IPS-20b (cell line): ENCODE measurements around the gene LNX1.

ENCODE experiments used
- H3K27ac ChIP-seq: one replicate; pipeline ENCODE4 v1.5.1; 2013; ENCODE audit warnings: low read length
- H3K27me3 ChIP-seq: 2 replicates; pipeline ENCODE4 v1.6.1; 2013; ENCODE audit warnings: mild to moderate bottlenecking, low read length, inconsistent platforms; ENCODE audit not compliant: insufficient read depth
- H3K36me3 ChIP-seq: 2 replicates; pipeline ENCODE4 v1.6.1; 2013; ENCODE audit warnings: low read depth, mild to moderate bottlenecking, inconsistent platforms, low read length, moderate library complexity; ENCODE audit not compliant: insufficient read depth
- H3K4me1 ChIP-seq: 2 replicates; pipeline ENCODE4 v1.6.1; 2013; ENCODE audit warnings: mild to moderate bottlenecking, control low read depth, inconsistent platforms, low read length, moderate library complexity; ENCODE audit not compliant: insufficient read depth
- H3K4me3 ChIP-seq: 2 replicates; pipeline ENCODE4 v1.5.1; 2013; ENCODE audit warnings: mild to moderate bottlenecking, low read length, inconsistent platforms
- H3K9ac ChIP-seq: 2 replicates; pipeline ENCODE4 v1.6.1; 2013; ENCODE audit warnings: low read depth, mild to moderate bottlenecking, inconsistent platforms, low read length, moderate library complexity
- H3K9me3 ChIP-seq: 2 replicates; pipeline ENCODE4 v1.6.1; 2013; ENCODE audit warnings: mild to moderate bottlenecking, low read depth, low read length, inconsistent platforms; ENCODE audit not compliant: insufficient read depth

The LNX1 gene

GRCh38 chr4:53591372-53591892, at the start of gene LNX1:
Gene LNX1, minus strand, starts transcription at chr4:53591486. Its CDS starts 17,484 bp downstream, at chr4:53574002.
- Histone ChIP-seq H3K36me3 (no peaks in the 10 kb centered on the region), H3K9ac (peak within 1 kb of the TSS; percentile 67), H3K27ac (no peak within 1 kb of the TSS), H3K4me1 (peaks cover 31% of the 10 kb centered on the region), H3K4me3 (peak within 1 kb of the TSS; percentile 72), H3K27me3 (no peaks in the 10 kb centered on the region), H3K9me3 (no peaks in the 10 kb centered on the region)

GRCh38 chr4:53640576-53641453, 49.5 kb upstream of the LNX1 start:
- H3K4me1 ChIP-seq, result no peaks in the 10 kb centered on the region
- no peaks in the 10 kb centered on the region for H3K27me3 ChIP-seq
- H3K4me3 ChIP-seq, result no peak overlapping the region
- no peaks in the 10 kb centered on the region for H3K9me3 ChIP-seq
- H3K27ac ChIP-seq, result no peak overlapping the region
- H3K36me3 ChIP-seq, result no peaks in the 10 kb centered on the region
- H3K9ac ChIP-seq, result no peak overlapping the region

- Histone ChIP-seq H3K9ac (no peak overlapping the region), H3K4me1 (no peaks in the 10 kb centered on the region), H3K36me3 (no peaks in the 10 kb centered on the region), H3K9me3 (no peaks in the 10 kb centered on the region), H3K27me3 (no peaks in the 10 kb centered on the region), H3K4me3 (no peak overlapping the region), H3K27ac (no peak overlapping the region)
Observed at GRCh38 chr4:53638919-53639318, 47.6 kb upstream of the LNX1 start.

DNA sequence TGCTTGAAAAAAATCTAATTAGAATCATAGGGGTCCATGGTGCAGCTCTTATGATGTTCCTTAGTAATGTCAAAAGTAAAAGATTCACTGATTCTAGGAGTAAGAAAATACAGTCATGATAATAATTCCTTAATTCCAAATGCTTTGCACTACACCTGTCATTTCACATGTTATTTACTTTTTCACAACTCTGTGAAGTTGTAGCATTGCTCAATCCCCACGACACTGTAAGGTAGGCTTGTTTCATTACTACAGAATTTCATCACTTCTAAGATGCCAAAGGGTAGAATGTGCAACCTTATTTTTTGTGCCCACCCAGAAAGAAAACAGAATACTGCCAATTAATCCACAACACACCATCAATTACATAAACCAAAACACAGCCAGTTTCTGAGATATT, 46.1 kb upstream of the LNX1 start:
- H3K27ac ChIP-seq, result no peak overlapping the region
- no peaks in the 10 kb centered on the region for H3K9me3 ChIP-seq
- no peaks in the 10 kb centered on the region for H3K4me1 ChIP-seq
- H3K9ac ChIP-seq, result no peak overlapping the region
- no peaks in the 10 kb centered on the region for H3K36me3 ChIP-seq
- no peaks in the 10 kb centered on the region for H3K27me3 ChIP-seq
- H3K4me3 ChIP-seq, result no peak overlapping the region

DNA sequence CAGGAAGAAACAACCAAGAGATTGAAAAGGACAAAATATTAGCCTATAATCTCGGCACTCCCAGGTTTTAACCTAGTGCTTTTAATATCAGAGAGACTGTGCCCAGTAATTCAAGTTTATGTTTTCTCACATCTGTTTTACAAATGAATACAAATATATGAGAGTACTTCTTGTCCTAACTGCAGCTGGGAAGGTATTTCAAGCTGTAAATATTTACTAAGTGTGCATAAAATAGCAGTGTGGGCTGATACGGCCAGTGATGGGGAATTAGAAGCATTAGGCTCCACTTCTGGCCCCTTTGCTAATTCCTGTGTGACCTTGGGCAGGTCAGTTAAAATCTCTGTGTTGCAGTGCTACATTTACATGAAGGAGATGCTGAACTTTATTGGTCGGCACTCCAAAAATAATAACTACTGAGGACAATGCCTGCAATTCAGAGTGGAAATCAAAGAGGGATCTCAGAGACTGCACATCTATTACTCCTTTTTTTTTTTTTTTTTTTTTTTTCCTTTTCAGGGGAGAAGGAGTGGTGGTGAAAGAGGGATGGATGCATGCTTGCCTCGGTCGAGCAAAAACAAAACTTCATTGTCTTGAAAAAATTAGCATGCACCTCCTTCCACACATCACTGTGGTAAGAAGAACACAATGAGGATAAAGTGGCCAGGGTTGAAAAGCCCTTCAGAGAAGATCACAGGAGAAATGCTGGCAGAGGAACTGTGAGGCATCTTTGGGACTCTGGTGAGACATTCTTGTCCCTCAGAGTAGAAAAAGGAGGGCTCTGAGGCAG, 44.6 kb upstream of the LNX1 start:
- Histone ChIP-seq H3K4me1 (no peaks in the 10 kb centered on the region), H3K27ac (no peak overlapping the region), H3K9ac (no peak overlapping the region), H3K9me3 (no peaks in the 10 kb centered on the region), H3K36me3 (no peaks in the 10 kb centered on the region), H3K4me3 (no peak overlapping the region), H3K27me3 (no peaks in the 10 kb centered on the region)

GRCh38 chr4:53633608-53634007, 42.3 kb upstream of the LNX1 start:
- Histone ChIP-seq H3K9me3 (no peaks in the 10 kb centered on the region), H3K4me1 (no peaks in the 10 kb centered on the region), H3K27me3 (no peaks in the 10 kb centered on the region), H3K4me3 (no peak overlapping the region), H3K36me3 (no peaks in the 10 kb centered on the region), H3K9ac (no peak overlapping the region), H3K27ac (no peak overlapping the region)

DNA sequence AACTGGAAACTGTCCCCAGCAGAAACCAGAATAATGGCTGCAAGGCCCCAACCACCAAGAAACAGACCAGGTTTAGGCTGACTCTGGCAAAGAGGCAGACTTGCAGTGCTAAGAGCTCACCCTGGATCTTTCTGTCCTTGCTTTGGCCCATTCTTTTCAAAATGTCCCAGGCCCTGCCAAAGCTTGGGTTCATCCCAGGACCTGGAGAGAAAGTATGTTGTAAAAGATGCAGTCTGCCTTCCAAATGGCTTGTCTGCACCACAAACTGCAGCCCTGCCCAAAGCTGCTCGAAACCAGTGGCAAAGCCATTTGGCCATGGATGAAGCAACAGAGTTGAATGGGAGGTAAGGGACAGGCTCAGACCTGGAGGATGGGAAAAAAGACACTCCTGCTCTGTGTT, 38.0 kb upstream of the LNX1 start:
- no peak overlapping the region for H3K27ac ChIP-seq
- H3K9ac ChIP-seq, result no peak overlapping the region
- H3K4me3 ChIP-seq, result no peak overlapping the region
- no peaks in the 10 kb centered on the region for H3K4me1 ChIP-seq
- no peaks in the 10 kb centered on the region for H3K36me3 ChIP-seq
- no peaks in the 10 kb centered on the region for H3K27me3 ChIP-seq
- H3K9me3 ChIP-seq, result no peaks in the 10 kb centered on the region

GRCh38 chr4:53626491-53626890, 35.2 kb upstream of the LNX1 start:
- no peaks in the 10 kb centered on the region for H3K4me1 ChIP-seq
- no peaks in the 10 kb centered on the region for H3K9me3 ChIP-seq
- no peaks in the 10 kb centered on the region for H3K27me3 ChIP-seq
- H3K9ac ChIP-seq, result no peak overlapping the region
- no peak overlapping the region for H3K4me3 ChIP-seq
- no peaks in the 10 kb centered on the region for H3K36me3 ChIP-seq
- no peak overlapping the region for H3K27ac ChIP-seq

DNA sequence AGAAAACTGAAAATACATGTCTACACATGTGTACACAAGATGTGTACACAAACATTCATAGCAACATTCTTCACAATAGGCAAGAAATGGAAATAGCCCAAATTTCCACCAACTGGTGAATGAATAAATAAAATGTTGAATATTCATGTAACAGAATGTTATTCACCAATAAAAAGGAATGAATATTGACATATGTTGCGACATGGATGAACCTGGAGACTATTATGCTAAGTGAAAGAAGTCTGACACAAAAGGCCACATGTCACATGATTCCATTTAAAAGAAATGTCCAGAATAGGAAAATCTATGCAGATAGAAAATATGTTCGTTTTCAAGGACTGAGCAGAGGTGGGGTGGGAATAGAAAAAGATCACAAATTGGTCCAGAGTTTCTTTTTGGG, 34.6 kb upstream of the LNX1 start:
- no peaks in the 10 kb centered on the region for H3K9me3 ChIP-seq
- H3K36me3 ChIP-seq, result no peaks in the 10 kb centered on the region
- no peak overlapping the region for H3K27ac ChIP-seq
- H3K4me3 ChIP-seq, result no peak overlapping the region
- no peaks in the 10 kb centered on the region for H3K27me3 ChIP-seq
- no peak overlapping the region for H3K9ac ChIP-seq
- no peaks in the 10 kb centered on the region for H3K4me1 ChIP-seq

GRCh38 chr4:53622739-53623151, 31.5 kb upstream of the LNX1 start:
- no peaks in the 10 kb centered on the region for H3K36me3 ChIP-seq
- H3K4me1 ChIP-seq, result no peaks in the 10 kb centered on the region
- H3K9ac ChIP-seq, result no peak overlapping the region
- H3K9me3 ChIP-seq, result no peaks in the 10 kb centered on the region
- H3K27me3 ChIP-seq, result no peaks in the 10 kb centered on the region
- no peak overlapping the region for H3K27ac ChIP-seq
- H3K4me3 ChIP-seq, result no peak overlapping the region

- no peak overlapping the region for H3K27ac ChIP-seq
- no peak overlapping the region for H3K9ac ChIP-seq
- H3K4me1 ChIP-seq, result no peaks in the 10 kb centered on the region
- H3K36me3 ChIP-seq, result no peaks in the 10 kb centered on the region
- no peak overlapping the region for H3K4me3 ChIP-seq
- H3K9me3 ChIP-seq, result no peaks in the 10 kb centered on the region
- no peaks in the 10 kb centered on the region for H3K27me3 ChIP-seq
Observed at GRCh38 chr4:53620956-53621355, 29.7 kb upstream of the LNX1 start.

GRCh38 chr4:53619431-53619830, 28.1 kb upstream of the LNX1 start:
- Histone ChIP-seq H3K27me3 (no peaks in the 10 kb centered on the region), H3K9me3 (no peaks in the 10 kb centered on the region), H3K4me3 (no peak overlapping the region), H3K4me1 (no peaks in the 10 kb centered on the region), H3K36me3 (no peaks in the 10 kb centered on the region), H3K27ac (no peak overlapping the region), H3K9ac (no peak overlapping the region)
